HL-60 (cell line): ENCODE data around the gene PCDHA13.
A peak's percentile ranks its signal among the peaks of the same experiment; 100 is the strongest.

Experiments used
- POLR2AphosphoS5 ChIP-seq: IDR thresholded peaks from 2 replicates; pipeline ENCODE4 v1.6.1; 2012; ENCODE audit warnings: low read depth
- TF ChIP-seq, protein P1 (sequence below): IDR thresholded peaks from one replicate; pipeline ENCODE4 v1.5.1; 2011; ENCODE audit warnings: low read length, control low read depth, inconsistent platforms; ENCODE audit not compliant: insufficient read depth
- TF ChIP-seq, protein P2 (sequence below): IDR thresholded peaks from 2 replicates; pipeline ENCODE4 v1.6.1; 2012; ENCODE audit warnings: low read depth; ENCODE audit not compliant: insufficient replicate concordance

DNA sequence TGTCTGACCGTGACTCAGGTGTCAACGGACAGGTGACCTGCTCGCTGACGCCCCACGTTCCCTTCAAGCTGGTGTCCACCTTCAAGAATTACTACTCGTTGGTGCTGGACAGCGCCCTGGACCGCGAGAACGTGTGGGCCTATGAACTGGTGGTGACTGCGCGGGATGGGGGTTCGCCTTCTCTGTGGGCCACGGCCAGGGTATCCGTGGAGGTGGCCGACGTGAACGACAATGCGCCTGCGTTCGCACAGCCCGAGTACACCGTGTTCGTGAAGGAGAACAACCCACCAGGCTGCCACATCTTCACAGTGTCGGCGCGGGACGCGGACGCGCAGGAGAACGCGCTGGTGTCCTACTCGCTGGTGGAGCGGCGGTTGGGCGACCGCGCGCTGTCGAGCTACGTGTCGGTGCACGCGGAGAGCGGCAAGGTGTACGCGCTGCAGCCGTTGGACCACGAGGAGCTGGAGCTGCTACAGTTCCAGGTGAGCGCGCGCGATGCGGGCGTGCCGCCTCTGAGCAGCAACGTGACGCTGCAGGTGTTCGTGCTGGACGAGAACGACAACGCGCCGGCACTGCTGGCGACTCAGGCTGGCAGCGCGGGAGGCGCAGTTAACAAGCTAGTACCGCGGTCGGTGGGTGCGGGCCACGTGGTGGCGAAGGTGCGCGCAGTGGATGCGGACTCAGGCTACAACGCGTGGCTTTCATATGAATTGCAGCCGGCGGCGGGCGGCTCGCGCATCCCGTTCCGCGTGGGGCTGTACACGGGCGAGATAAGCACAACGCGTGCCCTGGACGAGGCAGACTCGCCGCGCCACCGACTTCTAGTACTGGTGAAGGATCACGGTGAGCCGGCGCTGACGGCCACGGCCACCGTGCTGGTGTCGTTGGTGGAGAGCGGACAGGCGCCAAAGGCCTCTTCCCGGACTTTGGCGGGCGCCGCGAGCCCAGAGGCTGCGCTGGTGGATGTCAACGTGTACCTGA lies 11.4 kb upstream of the PCDHA13 start:
- TF ChIP-seq, protein P1, sequence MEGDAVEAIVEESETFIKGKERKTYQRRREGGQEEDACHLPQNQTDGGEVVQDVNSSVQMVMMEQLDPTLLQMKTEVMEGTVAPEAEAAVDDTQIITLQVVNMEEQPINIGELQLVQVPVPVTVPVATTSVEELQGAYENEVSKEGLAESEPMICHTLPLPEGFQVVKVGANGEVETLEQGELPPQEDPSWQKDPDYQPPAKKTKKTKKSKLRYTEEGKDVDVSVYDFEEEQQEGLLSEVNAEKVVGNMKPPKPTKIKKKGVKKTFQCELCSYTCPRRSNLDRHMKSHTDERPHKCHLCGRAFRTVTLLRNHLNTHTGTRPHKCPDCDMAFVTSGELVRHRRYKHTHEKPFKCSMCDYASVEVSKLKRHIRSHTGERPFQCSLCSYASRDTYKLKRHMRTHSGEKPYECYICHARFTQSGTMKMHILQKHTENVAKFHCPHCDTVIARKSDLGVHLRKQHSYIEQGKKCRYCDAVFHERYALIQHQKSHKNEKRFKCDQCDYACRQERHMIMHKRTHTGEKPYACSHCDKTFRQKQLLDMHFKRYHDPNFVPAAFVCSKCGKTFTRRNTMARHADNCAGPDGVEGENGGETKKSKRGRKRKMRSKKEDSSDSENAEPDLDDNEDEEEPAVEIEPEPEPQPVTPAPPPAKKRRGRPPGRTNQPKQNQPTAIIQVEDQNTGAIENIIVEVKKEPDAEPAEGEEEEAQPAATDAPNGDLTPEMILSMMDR: no peak
- TF ChIP-seq POLR2AphosphoS5: no peak
- TF ChIP-seq, protein P2, sequence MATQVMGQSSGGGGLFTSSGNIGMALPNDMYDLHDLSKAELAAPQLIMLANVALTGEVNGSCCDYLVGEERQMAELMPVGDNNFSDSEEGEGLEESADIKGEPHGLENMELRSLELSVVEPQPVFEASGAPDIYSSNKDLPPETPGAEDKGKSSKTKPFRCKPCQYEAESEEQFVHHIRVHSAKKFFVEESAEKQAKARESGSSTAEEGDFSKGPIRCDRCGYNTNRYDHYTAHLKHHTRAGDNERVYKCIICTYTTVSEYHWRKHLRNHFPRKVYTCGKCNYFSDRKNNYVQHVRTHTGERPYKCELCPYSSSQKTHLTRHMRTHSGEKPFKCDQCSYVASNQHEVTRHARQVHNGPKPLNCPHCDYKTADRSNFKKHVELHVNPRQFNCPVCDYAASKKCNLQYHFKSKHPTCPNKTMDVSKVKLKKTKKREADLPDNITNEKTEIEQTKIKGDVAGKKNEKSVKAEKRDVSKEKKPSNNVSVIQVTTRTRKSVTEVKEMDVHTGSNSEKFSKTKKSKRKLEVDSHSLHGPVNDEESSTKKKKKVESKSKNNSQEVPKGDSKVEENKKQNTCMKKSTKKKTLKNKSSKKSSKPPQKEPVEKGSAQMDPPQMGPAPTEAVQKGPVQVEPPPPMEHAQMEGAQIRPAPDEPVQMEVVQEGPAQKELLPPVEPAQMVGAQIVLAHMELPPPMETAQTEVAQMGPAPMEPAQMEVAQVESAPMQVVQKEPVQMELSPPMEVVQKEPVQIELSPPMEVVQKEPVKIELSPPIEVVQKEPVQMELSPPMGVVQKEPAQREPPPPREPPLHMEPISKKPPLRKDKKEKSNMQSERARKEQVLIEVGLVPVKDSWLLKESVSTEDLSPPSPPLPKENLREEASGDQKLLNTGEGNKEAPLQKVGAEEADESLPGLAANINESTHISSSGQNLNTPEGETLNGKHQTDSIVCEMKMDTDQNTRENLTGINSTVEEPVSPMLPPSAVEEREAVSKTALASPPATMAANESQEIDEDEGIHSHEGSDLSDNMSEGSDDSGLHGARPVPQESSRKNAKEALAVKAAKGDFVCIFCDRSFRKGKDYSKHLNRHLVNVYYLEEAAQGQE: peak; percentile 45
